Astrocyte (in vitro differentiated cells and primary cell): ENCODE results near the gene AP2M1.

ENCODE experiments used
- CTCF ChIP-seq: IDR thresholded peaks from 2 replicates; pipeline ENCODE4 v1.5.1; 2011; ENCODE audit warnings: low read depth, mild to moderate bottlenecking, inconsistent platforms, low read length, moderate library complexity; ENCODE audit not compliant: insufficient read depth
- EZH2 ChIP-seq: IDR thresholded peaks from 2 replicates; pipeline ENCODE4 v1.6.1; 2012; ENCODE audit warnings: mild to moderate bottlenecking, low read length, inconsistent platforms; ENCODE audit not compliant: insufficient read depth

GRCh38 chr3:184184546-184185230 lies 10.0 kb downstream of the AP2M1 start:
- TF ChIP-seq CTCF (no peak), EZH2 (no peak)
